GM18499 (cell line): ENCODE data around the gene MED27.

Experiments used
- ATAC-seq: cut with Tn5 transposase; IDR thresholded peaks from one replicate; pipeline ENCODE4 v1.9.1; 2021; ENCODE audit warnings: moderate number of reproducible peaks; ENCODE audit not compliant: insufficient read depth, unreplicated experiment

The MED27 gene

DNA sequence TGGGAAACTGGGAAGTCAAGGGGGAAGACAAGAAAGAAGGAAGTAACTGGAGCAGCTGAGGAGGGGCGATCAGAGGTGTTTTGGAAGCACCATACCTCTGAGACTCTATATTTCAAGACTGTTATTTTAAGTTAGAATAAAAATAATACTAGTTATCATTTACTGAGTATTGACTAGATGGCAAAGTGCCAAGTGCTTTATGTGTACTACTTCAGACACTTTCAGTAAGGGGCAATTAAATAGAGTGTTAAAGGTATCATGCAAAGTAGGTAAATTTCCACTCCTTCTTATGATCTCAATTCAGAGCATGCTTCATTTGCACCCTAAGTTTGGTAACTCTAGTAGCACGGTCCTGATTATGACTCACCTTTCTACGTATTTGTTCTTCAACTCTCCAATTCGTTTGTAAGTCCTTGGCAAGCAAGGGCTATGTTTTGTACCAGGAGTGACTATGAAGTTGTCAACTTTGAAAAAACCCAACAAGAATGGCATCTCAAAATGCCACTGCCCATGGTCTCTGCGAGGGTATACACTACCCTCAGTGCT lies 187.4 kb downstream of the MED27 start:
- ATAC-seq, result no peak

DNA sequence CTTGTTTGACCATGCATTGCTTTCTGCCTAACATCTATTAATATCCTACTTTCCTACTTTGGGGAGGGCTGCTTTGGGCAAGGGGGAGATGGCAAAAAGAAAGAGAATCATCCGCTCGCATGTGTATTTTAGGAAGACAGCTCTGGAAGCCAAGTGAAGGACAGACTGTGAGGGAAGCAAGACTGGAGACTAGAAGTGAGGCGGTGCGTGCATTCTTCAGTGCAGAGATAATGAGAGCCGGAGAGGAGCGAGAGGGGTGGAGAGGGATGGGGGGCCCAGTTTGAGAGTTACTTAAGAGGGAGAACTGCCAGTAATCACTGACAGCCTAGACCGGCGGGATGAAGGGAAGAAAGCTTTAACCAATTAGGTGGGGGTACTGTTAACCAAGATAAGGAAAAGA lies 188.1 kb downstream of the MED27 start:
- ATAC-seq, result no peak

DNA sequence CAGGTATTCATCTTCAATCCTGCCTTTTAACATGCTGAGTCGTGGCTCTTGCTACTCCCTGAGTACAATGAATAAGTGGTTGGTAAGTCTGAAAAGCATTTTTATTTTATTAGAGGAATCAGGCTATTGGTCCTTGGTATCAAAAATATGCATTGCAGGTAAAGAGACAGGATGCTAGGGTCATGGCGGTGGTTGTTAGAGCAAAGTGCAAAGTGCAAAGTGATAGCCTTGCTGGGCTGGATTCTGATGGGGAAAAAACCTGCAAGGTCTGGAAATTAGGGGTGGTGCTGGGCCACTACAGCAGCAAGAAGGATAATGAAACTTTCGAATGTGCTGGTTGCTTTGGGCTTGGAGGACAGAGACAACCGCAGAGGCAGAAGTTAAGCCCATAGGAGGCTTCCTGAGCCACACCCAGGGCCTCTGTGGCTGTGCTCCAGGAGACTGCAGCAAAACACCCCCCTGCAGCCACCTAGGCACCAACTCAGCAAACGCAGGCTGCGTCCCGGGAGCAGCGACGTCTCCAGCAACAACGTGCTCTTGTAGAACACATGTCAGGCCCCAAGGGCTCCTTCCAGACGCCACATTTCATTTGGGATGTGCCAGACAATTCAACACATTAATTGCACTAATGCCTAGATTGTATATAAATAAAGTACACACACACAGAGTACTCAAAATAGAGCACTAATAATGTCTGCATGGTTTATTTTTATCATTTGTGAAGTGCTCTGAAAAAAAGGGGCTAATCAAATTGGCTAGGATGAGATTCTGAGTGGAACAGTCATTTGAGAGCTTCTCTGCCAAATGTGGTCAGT lies 190.0 kb downstream of the MED27 start:
- ATAC-seq, result no peak

DNA sequence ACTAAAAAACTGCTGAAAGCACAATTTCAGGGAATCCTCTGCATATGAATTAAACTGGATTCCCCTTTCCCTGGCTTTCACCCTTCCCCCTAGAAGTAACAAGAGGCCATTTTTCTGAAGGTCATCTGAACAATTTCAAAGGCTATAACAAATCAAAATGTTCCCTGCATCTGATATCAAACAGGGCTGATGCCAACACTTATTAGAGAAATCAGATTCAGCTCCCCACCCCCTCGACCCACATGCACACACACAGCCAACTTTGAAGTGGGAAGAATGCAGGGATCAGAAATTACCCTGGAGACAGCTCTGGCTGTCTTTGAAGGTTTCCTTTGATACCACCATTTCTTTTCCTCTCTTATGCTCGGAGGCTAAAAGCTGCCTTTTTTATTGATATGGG lies 190.7 kb downstream of the MED27 start:
- no peak for ATAC-seq

DNA sequence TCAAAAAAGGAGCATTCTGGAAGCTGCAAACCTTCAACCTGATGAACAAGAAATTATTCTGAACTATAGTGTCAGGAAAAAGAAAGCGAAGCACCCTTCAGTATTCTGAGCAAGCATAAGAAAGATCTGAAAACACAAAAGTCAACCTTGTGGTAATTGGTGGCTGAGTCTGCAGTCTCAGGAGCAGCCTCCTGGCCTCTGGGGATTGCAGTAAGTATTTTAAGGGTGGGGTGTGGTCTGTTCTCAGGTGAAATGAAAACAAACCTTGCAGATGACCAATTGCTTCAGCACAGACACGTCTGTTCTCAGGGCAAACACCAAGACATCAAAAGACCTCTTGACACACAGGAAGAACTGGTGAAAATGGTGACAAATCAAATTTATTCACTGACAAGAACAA lies 192.0 kb downstream of the MED27 start:
- ATAC-seq, result no peak

DNA sequence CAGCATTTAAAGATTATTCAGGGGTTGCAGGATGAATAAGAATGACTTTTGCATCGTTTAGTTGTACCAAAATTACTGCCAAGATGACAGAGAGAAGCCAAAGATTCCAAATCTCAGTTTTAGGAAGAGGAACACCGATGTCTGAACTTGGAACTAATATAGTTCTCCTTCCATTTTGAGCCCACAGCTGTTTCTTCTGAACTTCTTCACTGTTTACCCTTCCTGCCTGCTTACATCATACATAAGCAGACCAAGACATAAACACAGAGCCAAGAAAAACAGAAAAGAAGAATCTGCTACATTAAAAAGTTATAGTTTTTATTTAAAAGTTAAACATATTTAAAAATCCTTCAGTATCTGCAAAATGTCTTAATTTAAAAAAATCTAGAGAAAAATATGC lies 192.8 kb downstream of the MED27 start:
- no peak for ATAC-seq

DNA sequence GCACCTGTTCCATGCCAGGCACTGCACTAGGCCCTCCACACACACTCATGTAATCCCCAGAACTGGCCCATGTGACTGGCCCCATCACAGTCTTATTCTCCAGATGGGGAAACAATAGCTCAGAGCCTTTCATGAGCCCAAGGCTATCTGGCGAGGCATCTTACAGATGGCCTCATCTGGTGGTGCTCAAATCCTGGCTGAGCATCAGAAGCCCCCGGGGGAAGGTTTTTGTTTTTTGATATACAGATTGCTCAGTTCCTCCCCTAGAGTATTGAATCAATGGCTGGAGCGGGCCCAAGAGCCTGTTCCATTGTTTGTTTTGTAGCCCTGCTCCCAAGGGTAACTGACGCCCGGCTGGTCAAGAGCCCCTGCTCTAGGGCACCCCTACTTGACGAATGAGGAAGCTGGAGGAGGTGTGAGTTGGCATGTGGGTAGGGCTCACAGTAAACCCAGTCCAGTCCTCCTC lies 194.5 kb downstream of the MED27 start:
- no peak for ATAC-seq

DNA sequence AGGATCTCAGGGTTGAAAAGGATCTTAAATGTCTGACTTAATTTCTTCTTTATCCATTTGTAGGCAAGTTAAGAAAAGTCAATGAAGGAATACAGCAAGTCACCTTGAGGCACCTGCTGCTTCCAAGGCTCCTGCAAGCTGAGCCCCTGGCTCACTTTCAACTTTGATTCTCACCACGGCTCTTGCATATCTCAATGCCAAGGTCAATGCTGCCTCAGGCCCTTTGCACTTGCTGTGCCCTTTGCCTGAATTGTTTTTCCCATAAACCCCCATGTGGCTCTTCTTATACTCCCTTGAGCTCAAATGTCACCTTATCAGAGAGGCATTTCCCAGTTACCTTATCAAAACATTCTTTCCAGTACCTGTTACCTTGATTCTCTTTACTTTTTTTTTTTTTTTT lies 195.4 kb downstream of the MED27 start:
- no peak for ATAC-seq

DNA sequence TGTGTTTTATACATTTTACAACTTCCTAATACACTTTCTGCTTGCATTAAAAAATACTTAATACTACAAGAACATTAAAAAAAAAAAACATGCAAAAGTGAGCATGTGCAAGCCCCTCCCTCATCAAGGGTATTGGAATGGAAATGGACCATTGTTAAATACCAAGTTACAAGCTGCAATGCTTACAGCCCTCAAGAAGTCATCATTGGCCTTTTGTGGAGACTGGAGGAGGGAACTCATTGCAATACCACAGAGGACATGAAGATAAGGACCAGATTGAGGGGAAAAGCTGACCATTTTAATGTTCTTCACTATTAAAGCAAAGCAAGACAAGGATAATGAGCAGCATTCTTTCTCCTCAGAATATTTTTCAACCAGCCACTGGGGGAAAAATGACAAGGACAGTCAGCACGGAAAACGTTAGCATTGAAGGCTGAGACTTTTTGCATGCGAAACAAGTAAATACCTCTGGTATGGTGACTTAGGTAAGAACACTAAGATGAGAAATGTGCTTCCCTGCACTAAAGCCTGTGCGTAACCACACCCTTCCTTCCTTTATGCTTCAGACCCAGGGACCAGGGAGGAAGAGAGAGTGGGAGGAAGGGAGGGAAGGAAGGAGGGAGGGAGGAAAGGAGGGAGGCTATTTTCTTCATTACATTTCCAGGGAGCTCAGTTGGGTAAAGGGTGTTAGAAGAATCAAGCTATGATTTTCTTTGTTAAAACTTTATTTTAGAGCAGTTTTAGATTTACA lies 198.7 kb downstream of the MED27 start:
- ATAC-seq, result no peak

DNA sequence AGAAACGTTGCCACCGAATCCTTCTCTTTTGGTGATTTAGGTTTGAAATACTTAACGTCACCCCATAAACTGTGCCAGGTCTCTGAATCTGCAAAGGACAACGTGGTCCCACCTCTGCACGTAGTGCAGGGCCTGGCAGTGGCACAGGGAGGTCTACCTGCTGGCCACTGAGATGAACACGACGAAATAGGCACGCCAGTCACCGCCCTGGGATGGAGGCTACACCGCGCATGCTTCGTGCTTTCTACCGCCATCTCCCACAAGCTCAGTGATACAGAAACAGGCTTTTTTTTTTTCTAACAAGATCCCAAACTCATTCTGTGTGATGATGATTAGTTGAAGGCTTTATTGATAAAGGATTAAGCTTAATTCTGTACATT lies 199.8 kb downstream of the MED27 start:
- ATAC-seq, result no peak

DNA sequence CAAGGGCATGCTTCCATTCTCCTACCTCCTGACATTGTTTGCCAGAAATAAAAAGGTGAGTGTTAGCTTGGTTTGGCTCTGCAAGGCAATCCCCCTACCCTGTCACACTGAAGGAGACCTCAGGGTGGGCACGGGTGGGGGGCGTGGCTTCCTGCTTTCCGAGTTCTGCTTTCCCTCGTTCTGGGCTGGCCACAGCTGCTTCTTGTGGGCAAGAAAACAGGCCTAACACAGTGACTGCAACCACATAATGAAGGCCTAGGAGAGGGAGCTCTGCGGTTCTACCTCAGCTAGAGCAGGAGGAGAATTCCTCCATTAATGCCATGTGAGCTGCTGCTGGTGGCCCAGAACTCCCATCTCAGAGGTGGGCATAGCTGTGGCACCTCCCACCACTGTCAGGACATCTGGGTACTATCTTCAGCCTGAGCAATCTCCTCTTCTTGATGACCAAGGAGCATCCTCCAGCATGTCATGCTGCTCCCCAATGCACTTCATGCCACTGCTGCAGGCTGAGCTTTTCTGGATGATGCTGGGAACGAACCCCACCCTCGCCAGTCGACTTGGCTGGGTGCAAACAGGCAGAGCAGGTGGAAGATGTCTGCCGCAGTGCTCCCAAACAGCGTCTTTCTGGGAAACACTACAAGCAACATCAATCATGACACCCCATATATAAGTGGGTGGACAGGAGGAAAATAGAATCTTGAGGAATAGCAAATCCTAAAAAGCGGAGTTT lies 200.3 kb downstream of the MED27 start:
- no peak for ATAC-seq

DNA sequence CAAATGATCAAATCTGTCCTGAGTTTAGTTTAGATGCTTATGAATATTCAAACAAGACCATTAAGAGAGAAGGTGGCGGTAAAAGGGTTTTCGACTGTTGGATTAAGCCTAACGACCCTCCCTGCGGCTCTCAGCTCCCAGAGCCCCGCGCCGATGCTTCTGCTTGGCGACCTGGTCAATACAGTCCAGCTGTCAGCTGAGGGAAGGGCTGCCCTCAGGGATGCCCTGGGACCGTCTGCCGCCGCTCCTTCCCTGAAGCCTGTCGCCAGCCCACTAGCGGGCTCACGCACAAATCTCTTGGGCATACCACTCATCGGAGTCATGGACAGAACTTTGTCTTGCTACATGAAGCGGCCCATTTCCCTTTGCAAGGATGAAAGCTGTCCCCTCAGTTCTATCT lies 203.2 kb downstream of the MED27 start:
- ATAC-seq, result no peak

DNA sequence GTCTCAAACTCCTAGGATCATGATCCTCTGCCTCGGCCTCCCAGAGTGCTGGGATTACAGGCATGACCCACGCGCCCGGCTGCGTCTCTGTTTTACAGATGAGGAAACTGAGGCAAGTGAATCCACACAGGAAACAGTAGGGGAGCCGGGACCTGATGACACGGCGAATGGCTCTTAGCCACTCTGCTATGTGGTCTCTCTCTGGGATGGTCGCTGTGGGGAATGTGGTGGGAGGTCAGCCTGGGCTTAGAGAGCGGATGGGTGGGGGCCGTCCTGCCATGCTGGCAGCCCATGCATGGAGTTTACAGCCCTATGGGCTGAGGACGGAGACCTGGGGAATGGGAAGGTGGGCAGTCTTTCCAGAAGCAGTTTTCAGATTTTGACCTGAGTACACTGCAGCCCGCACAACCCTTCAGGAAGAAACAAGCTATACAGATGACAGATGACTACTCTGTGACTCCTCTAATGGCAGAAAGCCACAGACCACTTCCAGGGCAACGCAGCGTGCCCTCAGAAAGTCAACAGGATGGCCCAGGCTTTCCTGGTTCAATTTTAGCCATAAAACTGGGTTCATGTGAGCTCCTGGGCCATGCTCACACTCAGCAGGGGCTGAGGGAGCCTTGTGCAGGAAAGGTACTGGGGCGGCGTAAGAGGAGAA lies 203.7 kb downstream of the MED27 start:
- ATAC-seq, result no peak

DNA sequence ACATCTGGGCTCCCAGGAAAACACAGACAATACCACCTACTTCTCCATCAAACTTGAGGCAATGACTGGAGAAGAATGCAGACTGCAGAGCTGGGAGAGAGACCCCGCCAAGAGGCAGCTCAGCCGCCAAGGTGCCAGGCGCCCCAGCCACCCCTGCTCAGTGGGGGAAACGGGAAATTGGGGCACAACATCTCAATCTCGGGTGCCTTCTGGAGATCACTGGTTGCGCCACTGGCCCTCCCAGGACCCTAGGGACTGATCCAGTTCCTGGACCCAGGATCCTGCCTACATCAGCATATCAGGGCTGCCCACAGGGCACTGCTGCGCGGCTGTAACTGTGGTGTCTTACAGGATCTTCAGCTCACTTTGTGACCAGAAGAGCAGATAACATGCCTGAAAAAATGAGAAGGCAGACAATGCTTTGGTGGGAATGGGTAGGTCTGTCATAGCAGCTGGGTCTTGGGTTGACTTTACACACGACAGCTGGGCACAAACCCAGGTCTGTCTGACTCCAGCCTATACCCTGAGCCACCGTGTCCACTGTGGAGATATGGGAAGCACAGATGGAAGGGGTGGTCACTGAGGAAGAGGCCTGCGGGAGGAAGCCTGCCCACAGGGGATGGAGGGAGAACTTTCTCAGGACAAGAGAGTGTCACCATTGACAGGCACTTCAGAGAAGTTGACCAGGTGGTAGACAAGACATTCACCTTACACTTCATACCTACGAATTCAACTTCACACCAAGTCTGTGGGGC lies 204.6 kb downstream of the MED27 start:
- ATAC-seq, result no peak

DNA sequence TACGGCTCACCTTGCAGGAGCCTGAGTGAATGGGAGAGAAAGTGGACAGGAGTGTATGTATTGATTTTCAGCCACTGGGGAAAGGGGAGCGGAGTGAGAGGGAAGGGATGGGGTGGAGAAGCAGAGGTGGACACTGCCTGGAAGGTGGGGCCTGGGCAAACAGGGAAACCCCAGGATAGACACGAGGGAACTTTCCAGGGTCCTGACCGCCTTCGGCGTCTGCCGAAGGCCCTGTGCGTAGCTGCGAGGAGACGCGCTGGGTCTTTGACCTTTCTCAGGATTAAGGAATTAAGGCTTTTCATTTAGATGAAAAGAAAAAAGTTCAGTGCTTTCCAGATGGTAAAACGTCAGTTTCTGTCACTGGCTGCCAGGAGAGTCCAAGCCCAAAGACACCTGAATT lies 205.2 kb downstream of the MED27 start:
- no peak for ATAC-seq

DNA sequence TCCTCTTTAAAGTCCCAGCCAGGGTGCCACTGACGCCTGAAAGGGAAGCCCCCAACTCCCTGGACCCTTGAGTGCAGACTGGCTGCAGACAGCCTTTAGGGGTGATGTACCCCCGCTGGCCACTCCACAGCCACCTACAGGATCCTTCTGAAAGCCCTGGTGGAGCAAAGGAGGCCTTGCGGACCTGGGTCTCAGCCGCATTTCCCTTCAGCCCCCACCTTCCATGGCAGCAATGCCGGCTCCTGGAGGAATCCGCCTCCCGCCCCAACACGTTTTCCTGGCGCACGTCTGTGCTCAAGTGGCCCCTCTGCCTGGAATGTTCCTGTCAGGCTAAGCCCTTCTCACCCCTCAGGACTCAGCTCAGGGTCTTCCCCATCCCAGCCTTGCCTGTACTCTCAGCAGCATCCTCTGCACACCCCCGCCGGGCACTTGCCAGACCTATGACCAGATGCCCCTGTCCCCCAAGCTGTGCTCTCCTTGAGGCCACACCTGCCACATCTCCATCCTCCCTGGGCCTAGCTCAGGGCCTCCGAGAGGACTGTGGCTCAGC lies 205.7 kb downstream of the MED27 start:
- no peak for ATAC-seq

DNA sequence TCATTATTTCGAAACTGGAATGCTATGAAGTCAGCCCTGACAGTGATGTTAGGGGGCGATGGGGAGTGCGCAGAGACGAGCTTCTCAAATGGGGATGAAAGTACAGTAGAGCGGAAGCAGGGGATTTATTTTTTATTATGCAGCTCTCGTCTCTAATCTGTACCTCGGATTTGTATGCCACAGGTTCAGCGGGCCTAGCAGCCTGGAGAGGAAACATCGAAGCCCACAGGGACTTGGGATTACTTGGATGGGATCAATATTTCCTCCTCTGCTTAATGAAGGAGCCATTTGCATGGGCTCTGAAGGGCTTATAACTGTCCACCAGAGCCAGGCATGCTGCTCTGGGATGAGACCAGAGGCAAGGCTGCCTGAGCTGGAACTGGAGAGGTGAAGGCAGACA lies 206.3 kb downstream of the MED27 start:
- no peak for ATAC-seq

DNA sequence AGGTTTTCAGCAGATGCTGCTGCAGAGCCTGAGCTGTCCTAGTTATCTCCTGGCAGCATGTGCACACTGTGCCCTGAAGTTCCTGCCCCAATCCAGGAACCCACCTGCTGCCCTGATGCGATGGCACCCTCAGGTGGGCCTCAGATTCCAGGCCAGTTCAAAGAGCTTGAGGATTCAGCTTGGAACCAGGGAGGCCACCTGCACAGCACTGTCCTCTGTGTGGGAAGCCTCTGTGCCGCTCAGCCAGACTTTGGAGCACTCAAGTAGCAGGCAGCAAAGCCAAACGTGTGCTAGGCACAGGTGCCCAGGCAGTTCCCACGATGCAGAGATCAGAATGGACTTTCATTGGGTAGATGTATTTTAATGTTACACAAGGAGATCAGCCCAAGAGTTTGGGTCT lies 207.0 kb downstream of the MED27 start:
- ATAC-seq, result no peak

DNA sequence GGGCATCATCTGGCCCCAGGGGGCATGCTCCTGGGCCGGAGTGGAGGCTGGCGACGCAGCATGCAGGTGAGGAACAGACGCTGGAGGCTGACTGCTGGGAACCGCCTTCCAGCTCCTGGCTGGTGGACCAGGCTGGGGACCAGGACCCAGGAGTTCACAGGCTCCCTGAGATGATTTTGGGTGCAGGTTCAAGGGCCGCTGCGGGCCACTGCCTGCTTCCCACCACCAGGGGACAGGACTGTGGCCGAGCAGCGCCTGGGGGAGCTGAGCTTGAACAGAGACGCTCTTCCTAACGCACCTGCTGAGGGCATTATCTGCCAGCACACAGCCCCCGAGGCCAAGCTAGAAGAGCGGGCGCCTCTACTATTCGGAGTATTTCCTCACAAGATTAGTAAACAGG lies 207.7 kb downstream of the MED27 start:
- no peak for ATAC-seq
